Nucleus accumbens (tissue), 56 donors: ENCODE data around the gene COL28A1.
A peak's percentile ranks its signal among the peaks of the same experiment; 100 is the strongest.
"Not testable (repeated sequence)": the region's sequence is repeated elsewhere in the genome, so short reads cannot be mapped to it uniquely, and the experiment has no call there.

Experiments
- DNase-seq, 56 donors: peaks; one replicate each; lab custom pipeline; 2025; lab: John Stamatoyannopoulos, UW

COL28A1 gene

DNA sequence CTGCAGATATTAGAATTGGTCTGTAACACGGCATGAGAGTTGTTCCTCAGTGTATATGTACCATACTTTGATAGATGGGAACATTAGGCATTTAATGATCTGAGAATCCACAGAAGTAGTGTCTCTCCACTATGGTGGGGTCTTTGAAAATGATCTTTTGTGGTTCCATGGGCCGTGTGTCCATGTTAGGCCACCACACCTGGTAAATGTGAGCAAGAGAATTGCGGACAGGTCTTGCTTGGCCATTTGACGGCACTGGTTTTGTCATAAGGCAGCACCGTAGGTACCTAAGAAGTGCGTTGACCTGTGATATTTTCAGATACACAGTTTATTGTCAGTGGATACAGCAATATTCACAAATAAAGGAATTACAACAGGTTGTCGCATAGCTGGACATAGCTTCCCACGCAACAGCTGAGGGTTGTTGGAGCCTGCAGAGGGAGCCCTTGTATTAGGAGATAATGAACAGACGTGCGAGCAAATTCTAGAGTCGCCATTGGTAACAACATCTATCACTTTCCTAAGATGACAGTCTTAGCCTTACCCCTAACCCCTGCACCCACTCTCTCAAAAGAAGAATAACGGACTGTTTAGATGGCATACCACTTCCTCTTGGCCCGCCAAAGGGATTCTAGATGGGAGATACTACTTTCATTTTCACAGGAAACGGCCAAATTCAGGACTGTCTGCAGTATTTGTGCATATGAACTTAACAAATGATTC, 111.4 kb downstream of the COL28A1 start:
- DNase-seq: peak in 48 of 56 donors; percentile 2 to 72 (median 35)

DNA sequence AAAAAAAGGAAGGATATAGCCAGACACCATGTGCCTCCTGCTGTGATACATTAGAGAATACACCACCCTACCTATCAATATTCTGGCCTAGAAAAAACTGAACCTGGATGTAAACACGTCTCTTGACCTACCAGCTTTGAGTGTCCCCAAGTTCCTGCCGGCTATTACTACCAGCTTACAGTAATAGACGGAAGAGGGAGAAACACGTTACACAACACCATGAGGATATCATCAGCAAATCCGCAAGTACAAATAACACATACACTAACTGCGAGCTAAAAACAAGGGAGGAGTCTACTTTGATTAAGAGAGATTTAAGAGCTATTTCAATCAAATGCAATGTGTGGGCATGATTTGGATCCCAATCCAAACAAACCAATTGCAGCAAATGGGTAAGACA, 113.0 kb downstream of the COL28A1 start:
- DNase-seq: no peak

DNA sequence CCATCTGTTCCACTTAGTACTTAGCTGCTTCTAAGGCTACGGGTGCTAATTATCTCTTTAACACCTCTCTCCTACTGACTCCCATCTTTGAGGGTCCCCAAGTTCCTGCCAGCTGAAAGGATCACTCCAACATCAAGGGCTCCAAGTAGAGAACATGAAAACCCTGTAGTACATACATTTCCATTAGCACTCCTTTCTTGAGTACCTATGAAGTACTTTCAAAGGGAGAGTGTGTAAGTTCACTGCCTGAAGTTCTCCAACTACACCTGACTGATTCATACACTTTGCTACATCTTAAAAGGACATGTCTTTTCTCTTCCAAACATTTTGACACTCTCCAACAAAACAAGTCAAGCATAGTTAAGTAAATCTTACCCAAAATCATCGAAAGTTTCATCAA, 113.8 kb downstream of the COL28A1 start:
- DNase-seq: no peak

DNA sequence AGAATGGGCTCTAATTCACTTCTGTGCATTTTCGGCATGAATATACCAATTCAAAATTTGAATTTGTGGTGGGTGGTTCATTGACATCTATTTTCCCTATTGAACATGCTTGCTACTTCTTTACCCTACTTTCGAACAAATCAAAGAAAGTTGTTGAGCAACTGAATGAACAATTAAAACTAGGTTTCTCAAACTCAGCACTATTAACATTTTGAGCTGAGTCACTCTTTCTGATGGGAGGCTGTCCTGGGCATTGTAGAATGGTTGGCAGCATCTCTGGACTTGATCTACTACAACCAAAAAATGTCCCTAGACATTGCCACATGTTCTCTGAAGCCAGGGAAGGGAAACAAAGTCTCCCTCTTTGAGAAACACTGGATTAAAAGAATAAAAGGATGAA, 116.7 kb downstream of the COL28A1 start:
- no peak for DNase-seq

DNA sequence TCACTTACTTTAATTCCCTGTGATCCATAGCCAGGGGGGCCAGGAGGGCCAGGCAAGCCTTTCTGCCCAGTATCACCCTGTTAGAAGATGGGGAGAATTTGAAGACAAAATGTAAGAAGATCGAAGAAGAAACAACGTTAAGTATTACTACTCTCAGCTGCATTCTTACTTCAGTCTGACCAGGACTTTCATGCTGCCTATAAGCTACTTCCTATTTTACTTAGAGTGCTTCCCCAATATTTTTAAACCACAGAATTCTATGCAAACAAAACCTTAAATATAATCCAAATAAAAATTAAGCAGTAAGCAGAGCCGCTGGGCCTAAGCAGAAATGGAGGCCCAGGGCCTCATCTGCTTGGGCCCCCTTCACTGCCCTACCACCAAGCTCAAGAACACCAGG, 117.8 kb downstream of the COL28A1 start:
- no peak for DNase-seq

DNA sequence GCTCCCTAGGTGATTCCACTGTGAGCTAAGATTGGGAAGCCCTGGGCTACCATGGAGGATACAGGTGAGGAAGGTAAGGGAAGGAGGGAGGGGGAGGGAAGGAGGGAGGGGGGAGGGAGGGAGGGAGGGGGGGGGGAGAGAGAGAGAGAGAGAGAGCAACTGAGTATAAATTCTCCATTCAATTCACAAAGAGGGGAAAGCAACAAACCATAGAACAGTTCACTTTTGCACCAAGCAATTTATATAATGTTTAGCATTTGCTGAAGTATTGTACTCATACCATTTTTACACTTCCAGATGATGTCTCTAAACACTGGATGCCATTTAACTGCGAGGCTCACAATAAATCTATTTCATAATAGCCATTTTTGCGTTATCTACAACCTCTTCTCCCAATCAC, 118.3 kb downstream of the COL28A1 start:
- no peak for DNase-seq

DNA sequence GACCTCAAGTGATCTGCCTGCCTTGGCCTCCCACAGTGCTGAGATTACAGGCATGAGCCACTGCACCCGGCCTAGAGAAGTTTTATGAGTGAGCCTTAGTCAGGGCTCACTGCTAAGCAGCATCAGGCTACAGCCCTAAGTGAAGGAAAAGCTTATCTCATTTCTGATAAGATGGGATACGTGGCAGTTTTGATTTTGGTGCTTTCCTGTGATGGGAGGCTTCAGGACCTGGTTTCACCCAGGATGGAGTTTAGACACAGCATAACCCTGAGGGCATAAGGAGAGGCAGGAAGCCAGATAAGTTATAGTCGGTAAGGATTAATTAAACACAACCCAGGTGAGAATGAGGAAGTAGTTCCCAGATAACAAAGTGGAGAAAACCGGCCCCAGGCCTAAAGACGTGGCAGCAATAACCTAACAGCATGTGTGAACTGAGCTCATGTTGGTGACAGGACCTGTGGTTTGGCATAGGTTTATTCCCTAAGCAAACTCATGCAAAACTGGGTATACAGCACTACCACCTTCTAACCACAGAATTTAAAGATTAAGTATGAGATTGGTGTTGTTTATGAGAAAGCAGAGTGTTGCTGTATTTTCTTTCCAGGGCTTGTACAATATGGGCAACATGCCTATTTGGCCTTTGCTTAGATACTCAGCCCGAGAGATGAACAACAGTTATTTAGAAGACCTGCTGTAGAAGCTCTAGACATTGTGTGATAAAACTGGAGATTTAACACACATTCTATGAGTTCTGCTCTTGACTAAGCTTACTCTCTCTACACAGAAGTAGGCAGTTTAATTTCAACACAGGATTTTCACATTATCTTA, 119.4 kb downstream of the COL28A1 start:
- DNase-seq: no peak

DNA sequence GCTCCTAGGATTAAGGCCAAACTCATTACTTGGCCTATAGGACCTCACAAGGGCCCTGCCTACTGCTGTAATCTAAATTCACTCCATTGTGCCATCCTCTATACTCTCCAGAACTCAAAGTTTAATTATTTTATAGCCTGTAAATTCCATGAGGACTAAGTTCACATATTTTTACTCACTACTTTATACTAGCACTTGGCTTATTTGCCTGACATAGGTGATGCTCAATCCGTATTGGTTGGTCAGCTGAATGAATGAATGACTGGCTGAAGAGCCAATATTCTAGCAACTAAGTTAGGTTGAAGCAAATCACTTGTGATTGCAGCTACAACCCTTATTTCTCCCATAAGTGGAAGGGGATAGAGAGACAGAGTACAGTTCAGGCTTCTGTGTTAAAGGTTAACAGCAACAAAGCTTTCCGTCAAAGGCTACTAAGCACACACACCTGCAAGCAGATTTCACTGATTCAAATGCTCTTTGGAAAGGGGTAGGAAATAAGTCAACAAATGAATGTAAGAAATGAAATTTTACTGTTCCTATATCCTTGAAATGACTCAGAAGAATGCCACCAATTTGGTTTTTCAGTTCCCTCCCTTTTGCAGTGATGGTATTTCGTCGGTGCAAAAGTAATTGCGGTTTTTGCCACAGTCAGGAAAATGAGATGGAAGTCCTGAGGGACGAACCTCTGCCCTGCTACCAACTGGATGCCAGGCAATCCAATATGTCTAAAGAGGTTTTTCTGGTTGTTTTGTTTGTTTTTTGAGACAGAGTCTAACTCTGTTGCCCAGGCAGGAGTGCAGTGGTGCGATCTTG, 120.7 kb downstream of the COL28A1 start:
- DNase-seq: no peak

DNA sequence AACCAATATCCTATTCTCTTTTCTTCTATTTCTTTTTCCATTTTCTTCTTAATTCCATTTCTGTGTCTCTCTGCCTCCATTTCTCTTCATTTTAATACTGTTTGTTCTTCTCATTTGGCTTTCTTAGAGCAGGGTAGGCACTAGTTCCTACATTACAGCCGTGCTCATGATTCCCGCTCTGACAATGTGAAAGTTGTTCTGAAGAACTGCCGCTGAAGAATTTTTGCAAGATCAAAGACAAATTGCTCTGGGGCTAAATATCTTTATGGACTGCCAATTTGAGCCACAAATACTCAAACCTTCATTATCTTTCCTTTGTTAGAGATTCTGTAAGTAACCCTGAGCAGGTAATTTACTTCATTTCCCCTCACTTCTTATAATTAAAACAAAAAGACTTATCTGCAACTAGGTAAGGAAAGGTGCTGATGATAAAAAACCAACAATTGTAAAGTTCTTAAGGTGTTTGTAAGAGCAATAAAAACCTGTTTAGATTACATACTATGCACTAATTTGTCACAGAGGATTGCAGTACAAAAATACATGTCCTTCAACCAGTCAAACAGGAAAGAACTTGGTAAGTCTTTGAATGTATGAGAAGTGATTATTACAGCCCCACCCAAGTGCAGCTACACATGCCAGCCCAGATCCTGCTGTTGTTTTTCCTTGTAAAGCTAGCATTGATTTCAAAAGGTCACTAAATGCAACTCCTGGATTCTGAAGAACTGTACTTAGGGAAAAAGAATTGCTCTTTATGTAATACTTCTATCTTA, 127.5 kb downstream of the COL28A1 start:
- DNase-seq: no peak

DNA sequence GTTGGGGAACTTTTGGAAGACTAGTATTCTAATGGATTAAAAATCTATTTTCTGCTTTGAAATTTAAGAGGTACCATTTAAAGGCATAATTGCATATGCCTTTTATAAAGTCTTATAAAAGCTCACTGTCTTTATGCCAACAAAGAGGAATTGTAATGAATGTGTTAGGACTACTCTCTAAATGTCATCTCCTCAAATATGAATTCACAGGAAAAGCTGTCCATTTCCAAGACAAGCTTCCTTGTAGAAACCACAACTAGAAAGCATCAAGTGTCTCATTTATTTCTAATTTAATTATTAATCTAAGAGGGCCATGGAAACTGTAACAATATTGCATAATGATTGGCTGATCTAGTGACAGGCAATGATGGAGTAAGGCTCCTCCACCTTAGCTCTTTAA, 130.2 kb downstream of the COL28A1 start:
- DNase-seq: no peak

DNA sequence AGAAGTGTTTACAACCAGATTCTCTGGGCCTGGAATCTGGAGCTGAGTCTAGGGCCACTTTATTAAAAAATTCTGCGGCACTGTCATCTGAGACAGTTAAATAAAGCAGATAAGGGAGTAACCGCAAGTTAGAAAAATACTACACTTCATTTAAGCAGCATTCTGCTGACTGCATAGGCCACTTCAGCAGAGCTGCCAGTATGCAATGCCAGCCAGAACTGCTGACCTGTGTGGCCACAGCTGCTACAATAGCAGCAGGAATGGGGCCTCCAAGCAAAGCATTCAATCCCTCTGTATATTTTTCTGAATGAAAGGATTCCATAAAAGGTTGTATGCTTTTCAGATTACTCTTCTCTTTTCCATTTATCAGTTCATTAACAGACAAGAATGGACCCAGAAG, 136.0 kb downstream of the COL28A1 start:
- no peak for DNase-seq

DNA sequence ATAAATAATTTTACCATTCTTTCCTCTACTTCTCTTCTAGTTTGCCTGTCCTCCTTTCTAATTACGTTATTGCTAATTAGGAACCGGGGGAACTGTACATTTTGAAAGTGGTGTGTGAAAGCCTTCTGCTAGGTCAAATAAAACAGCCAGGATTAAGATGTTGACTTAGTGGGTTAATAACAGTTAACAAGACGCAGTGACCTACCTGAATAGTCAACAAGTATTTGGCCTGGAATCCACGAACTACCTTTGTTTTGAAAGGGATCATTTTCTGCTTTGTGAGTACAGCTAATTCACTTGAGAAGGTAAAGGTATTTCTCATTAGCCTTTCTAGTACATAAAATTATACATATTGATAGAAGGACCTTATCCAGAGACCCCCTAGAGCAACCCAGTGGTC, 139.9 kb downstream of the COL28A1 start:
- DNase-seq: no peak

DNA sequence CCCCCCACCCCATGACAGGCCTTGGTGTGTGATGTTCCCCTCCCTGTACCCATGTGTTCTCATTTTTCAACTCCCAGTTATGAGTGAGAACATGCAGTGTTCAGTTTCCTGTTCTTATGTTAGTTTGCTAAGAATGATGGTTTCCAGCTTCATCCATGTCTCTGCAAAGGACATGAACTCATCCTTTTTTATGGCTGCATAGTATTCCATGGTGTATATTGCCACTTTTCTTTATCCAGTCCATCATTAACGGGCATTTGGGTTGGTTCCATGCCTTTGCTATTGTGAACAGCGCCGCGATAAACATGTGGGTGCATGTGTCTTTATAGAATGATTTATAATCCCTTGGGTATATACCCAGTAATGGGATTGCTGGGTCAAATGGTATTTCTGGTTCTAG, 147.5 kb downstream of the COL28A1 start:
- not testable (repeated sequence) for DNase-seq

DNA sequence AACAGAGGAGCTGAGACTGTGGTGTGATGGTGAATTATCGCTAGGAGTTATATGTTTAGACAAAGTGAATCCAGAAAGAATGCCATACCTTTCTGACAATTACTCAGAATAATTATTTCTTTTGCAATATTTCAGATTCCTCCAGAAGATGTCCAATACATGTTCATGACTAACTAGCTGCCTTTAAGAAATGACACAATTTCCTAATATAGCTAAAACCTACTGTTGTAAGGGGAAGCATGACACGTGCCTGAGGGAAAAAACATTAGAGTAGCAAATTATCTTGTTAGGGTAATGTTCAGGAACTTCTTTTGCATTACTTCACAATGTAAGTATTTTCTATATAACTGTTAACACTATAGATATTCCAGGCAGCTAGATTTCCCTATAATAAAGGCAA, 150.3 kb downstream of the COL28A1 start:
- DNase-seq: no peak

DNA sequence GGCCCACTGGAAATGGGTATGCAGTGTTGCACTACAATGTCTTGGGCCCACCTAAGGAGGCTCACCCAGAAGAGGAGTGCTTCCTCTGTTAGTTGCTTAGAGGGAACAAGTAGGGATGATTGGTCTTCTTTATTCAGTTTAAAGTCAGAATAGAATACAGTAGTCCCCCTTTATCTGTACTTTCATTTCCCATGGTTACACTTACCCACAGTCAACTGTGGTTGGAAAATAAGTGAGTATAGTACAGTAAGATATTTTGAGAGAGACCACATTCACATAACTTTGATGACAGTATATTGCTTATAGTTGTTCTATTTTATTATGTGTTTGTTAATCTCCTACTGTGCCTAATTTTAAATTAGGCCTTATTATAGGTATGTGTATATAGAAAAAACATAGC, 151.4 kb downstream of the COL28A1 start:
- DNase-seq: no peak

DNA sequence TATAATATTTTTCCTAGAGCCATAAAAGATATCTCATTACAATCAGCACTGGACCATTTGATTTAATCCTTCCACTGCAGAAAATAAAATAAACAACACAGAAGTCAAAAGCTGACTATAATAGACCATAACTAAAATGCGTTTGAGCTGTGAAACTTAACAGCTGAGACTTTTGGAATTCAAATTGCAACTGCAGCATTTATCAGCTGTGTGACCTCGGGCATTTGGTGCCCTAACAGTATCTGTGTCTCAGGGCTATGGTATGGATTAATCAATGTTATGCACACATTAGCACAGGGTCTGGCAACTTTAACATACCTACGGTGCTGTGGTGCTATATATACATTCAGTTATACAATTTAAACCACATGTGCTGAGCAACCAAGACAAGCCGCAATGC, 160.1 kb downstream of the COL28A1 start:
- no peak for DNase-seq

DNA sequence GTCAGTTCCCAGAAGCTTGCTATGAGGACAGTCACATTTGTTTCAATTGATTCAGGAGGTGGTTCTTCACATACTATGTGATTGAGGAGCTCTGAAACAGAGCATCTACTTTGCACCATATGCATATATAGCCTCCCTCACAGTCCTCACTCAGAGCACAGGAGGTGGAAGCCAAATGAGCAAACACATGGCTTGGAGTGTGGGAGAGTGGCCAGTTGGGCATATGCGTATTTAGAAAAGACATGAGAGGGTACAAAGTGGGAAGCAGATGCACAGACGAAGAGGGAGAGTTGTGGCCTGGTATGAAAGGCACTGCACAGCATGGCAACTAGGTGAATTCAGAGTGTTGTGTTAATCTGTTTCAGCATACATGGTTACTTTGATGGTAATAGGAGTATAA, 165.6 kb downstream of the COL28A1 start:
- DNase-seq: no peak

DNA sequence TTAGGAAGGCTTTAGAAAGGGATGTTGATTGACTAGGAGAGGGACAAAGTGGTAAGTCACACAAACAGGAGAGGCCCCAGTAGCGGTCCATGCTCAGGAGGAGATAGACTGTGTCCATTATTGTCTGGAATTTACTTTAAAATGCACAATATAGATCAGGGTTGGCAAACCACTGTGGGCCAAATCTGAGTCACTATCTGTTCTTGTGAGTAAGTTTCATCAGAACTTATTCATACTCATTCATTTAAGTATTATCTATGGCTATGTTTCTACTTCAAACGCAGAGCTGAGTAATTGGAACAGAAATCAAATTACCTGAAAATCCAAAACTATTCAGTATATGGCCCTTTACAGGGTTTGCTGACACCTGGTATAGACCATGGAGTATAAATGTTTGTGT, 166.5 kb downstream of the COL28A1 start:
- no peak for DNase-seq

DNA sequence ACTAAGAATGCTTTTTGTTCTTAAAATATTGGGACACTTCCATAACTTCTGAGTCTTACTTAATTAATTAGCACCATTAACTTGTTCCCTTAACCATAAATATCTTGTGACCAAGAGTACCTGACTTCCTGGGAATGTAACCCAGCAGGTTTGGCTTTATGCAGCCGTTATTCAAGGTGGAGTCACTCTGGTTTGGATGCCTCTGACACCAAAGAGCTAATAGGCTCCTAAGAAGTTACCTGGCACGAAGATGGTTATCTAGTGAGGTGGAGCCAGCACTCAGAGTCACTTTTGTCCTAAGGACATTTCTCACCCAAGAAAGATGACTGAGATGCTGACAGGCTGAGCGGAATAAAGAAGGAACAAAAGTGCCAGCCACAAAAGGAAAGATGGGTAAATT, 181.0 kb downstream of the COL28A1 start:
- no peak for DNase-seq

DNA sequence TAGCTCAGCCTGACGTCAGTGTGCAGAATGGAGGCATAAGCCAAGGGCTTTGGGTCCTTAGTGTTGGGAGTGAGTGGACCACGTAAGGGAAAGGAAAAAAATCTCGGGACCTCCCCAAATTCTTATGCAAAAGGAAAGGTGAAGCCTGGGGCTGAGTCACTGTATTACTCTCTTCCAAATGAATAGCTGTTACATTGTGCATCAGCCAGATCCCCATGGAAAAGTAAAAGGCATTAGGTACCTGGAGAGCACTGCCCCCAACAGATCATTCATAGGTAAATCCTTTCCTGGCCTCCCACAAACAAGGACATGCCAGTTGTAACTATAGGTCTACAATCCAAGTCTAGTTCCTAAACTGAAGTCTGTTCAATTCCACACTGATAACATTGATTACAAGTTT, 182.8 kb downstream of the COL28A1 start:
- no peak for DNase-seq

DNA sequence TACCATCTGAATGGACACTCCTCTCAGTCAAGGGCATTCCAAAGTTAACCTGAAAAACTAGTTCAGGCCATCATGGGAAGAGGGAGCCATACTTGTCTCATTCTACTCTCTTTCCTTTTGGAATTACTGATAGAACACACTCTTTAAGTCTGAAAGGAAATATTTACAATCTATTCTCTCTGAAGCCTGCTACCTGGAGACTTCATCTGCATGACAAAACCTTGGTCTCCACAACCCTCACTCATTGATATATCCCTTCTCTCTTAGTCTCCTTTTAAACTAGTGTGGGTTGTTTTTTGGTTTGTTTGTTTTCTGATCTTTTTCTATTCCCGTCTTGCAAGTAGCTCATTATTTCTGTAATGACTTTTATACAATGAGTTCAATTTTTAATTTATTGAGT, 183.8 kb downstream of the COL28A1 start:
- no peak for DNase-seq
